Osteocyte (in vitro differentiated cells): ENCODE data around the gene ZNF281. TPM values are rescaled to one million over a fixed set of nuclear protein-coding genes. Genes with fewer than 3 reads are reported as not detected.

Experiments used
- DNase-seq: peaks from one replicate; pipeline ENCODE4 v3.0.0; 2021; ENCODE audit warnings: mixed read lengths; ENCODE audit not compliant: unreplicated experiment; ENCODE audit errors: extremely low spot score
- H3K27ac Mint-ChIP-seq: one replicate; pipeline ENCODE4 v1.8.0; 2021; ENCODE audit warnings: mild to moderate bottlenecking, mixed read lengths; ENCODE audit not compliant: unreplicated experiment
- H3K27me3 Mint-ChIP-seq: one replicate; pipeline ENCODE4 v1.8.0; 2021; ENCODE audit warnings: mixed read lengths; ENCODE audit not compliant: unreplicated experiment
- H3K36me3 Mint-ChIP-seq: one replicate; pipeline ENCODE4 v1.8.0; 2021; ENCODE audit warnings: mixed read lengths; ENCODE audit not compliant: unreplicated experiment
- H3K4me1 Mint-ChIP-seq: one replicate; pipeline ENCODE4 v1.8.0; 2021; ENCODE audit warnings: mixed read lengths; ENCODE audit not compliant: unreplicated experiment
- H3K4me3 Mint-ChIP-seq: one replicate; pipeline ENCODE4 v1.8.0; 2021; ENCODE audit warnings: mild to moderate bottlenecking, moderate library complexity, mixed read lengths; ENCODE audit not compliant: unreplicated experiment
- H3K9me3 Mint-ChIP-seq: one replicate; pipeline ENCODE4 v1.8.0; 2021; ENCODE audit warnings: mixed read lengths; ENCODE audit not compliant: unreplicated experiment
- total RNA-seq: library from RNA; stranded (reverse); gene quantifications from 2 replicates; pipeline ENCODE4 v1.2.1, GENCODE V29; 2021
- TF ChIP-seq, protein P1 (sequence below): fragments of 200-600 bp; sonication (generic); IDR thresholded peaks from 2 replicates; pipeline ENCODE4 v1.5.0; 2021; ENCODE audit warnings: antibody characterized with exemption, mild to moderate bottlenecking, moderate library complexity

The ZNF281 gene
- total RNA-seq, 1 donor from 2014 or later = 18.2 TPM

- DNase-seq = no peak
- Mint-ChIP-seq H3K9me3 (peaks cover 5% of the 10 kb centered on the region), H3K4me1 (peaks cover 12% of the 10 kb centered on the region), H3K27ac (no peak overlapping the region), H3K4me3 (no peak overlapping the region), H3K36me3 (no peaks in the 10 kb centered on the region), H3K27me3 (no peaks in the 10 kb centered on the region)
- TF ChIP-seq, protein P1, sequence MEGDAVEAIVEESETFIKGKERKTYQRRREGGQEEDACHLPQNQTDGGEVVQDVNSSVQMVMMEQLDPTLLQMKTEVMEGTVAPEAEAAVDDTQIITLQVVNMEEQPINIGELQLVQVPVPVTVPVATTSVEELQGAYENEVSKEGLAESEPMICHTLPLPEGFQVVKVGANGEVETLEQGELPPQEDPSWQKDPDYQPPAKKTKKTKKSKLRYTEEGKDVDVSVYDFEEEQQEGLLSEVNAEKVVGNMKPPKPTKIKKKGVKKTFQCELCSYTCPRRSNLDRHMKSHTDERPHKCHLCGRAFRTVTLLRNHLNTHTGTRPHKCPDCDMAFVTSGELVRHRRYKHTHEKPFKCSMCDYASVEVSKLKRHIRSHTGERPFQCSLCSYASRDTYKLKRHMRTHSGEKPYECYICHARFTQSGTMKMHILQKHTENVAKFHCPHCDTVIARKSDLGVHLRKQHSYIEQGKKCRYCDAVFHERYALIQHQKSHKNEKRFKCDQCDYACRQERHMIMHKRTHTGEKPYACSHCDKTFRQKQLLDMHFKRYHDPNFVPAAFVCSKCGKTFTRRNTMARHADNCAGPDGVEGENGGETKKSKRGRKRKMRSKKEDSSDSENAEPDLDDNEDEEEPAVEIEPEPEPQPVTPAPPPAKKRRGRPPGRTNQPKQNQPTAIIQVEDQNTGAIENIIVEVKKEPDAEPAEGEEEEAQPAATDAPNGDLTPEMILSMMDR = no peak
These were observed 27.3 kb upstream of the ZNF281 start for GRCh38 chr1:200437088-200437487.

- peaks cover 12% of the 10 kb centered on the region for H3K4me1 Mint-ChIP-seq
- no peak for DNase-seq
- H3K4me3 Mint-ChIP-seq = no peak overlapping the region
- H3K9me3 Mint-ChIP-seq = peaks cover 5% of the 10 kb centered on the region
- no peaks in the 10 kb centered on the region for H3K27me3 Mint-ChIP-seq
- H3K36me3 Mint-ChIP-seq = no peaks in the 10 kb centered on the region
- TF ChIP-seq, protein P1 = no peak
- H3K27ac Mint-ChIP-seq = no peak overlapping the region
These were observed 26.6 kb upstream of the ZNF281 start for GRCh38 chr1:200436436-200436835.

- H3K27ac Mint-ChIP-seq = no peak overlapping the region
These were observed 25.5 kb upstream of the ZNF281 start for GRCh38 chr1:200435200-200435780.

GRCh38 chr1:200433586-200433985 is 23.8 kb upstream of the ZNF281 start:
- H3K9me3 Mint-ChIP-seq = peaks cover 5% of the 10 kb centered on the region
- no peak overlapping the region for H3K27ac Mint-ChIP-seq
- H3K4me3 Mint-ChIP-seq = no peak overlapping the region
- TF ChIP-seq, protein P1 = no peak
- no peaks in the 10 kb centered on the region for H3K36me3 Mint-ChIP-seq
- no peaks in the 10 kb centered on the region for H3K27me3 Mint-ChIP-seq
- H3K4me1 Mint-ChIP-seq = peaks cover 17% of the 10 kb centered on the region
- DNase-seq = no peak

More at GRCh38 chr1:200435200-200435780, 25.5 kb upstream of the ZNF281 start:
- H3K9me3 Mint-ChIP-seq = peaks cover 5% of the 10 kb centered on the region
- TF ChIP-seq, protein P1 = no peak
- H3K4me3 Mint-ChIP-seq = no peak overlapping the region
- H3K4me1 Mint-ChIP-seq = peaks cover 12% of the 10 kb centered on the region
- H3K36me3 Mint-ChIP-seq = no peaks in the 10 kb centered on the region
- DNase-seq = no peak
- no peaks in the 10 kb centered on the region for H3K27me3 Mint-ChIP-seq

DNA sequence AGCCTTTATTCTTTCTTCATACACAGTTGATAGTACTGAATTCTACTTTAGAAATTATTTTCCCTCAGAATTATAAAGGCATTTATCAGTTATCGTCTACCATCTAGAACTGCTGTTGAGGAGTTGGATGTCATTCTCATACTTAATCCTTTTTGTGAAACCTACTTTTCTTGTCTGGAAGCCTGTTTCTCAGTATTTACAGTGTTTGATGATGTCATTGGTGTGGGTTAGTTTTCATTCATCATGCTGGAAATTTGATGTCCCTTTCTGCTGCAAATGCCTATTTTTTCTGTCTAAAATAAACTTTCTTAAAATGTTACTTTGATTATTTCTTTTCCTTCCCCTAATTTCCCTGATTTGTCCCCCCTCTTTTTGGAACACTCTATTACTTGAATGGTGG is 22.8 kb upstream of the ZNF281 start:
- no peaks in the 10 kb centered on the region for H3K27me3 Mint-ChIP-seq
- TF ChIP-seq, protein P1 = no peak
- no peaks in the 10 kb centered on the region for H3K36me3 Mint-ChIP-seq
- H3K4me3 Mint-ChIP-seq = no peak overlapping the region
- no peak overlapping the region for H3K27ac Mint-ChIP-seq
- H3K9me3 Mint-ChIP-seq = peaks cover 5% of the 10 kb centered on the region
- no peak for DNase-seq
- H3K4me1 Mint-ChIP-seq = peaks cover 20% of the 10 kb centered on the region
